K562 (cell line): ENCODE data around the gene DOCK1. TPM values are rescaled to one million over a fixed set of nuclear protein-coding genes. Genes with fewer than 3 reads are reported as not detected.

ENCODE experiments used
- ATAC-seq: fragments of 200-7000 bp; cut with Tn5 transposase; 3 replicates; pipeline ENCODE4 v1.9.1; 2020; ENCODE audit warnings: moderate library complexity
- BruUV-seq: library from RNA; stranded (reverse); fragments of 400-500 nt; replicated peaks from 2 replicates; lab custom pipeline; 2021; lab: Mats Ljungman, UMichigan
- CTCF ChIA-PET: fragments of 300-600 bp; formaldehyde crosslinking; extraction: SDS; loops from one replicate; lab custom pipeline; 2021; ENCODE audit warnings: low intra/inter-chr PET ratio; lab: Yijun Ruan, JAX
- POLR2A ChIA-PET: fragments of 300-600, 350-650 bp; sonication (Branson Sonifier 250); formaldehyde crosslinking; extraction: SDS; loops from one replicate; lab custom pipeline; 2021; ENCODE audit warnings: antibody characterized with exemption, inconsistent platforms; lab: Yijun Ruan, JAX
- DNase-seq, 4 experiments: peaks; one replicate each; pipeline versions ENCODE4 v3.0.0 to v3.0.0-alpha.2; 2011 to 2018; ENCODE audit warnings: low spot score in 3 of 4, mixed read lengths in 3 of 4; ENCODE audit errors: extremely low read depth in 1 of 4
- FAIRE-seq: peaks from 2 replicates; lab custom pipeline; 2011; peaks lifted over from hg19 to GRCh38; lab: Jason Lieb, UNC
- H2AFZ ChIP-seq: 2 replicates; pipeline ENCODE4 v1.6.0; 2011; ENCODE audit warnings: low read depth, low read length, control low read depth, inconsistent platforms
- H3K27ac ChIP-seq: fragments of 200-600 bp; 3 replicates; pipeline ENCODE4 v1.8.0; 2011; ENCODE audit warnings: low read depth, mild to moderate bottlenecking, control low read depth, inconsistent platforms, low read length, moderate library complexity, mixed read lengths; ENCODE audit errors: extremely low read depth
- H3K27me3 ChIP-seq, 2 experiments: fragments of 300-600 bp in 1 of 2; 2 replicates in 1 of 2; 3 replicates in 1 of 2; pipeline versions ENCODE4 v1.6.0 to v1.8.0; 2011; ENCODE audit warnings: inconsistent platforms in 2 of 2, low read length in 2 of 2, mild to moderate bottlenecking in 1 of 2, mixed read lengths in 1 of 2, moderate library complexity in 1 of 2; ENCODE audit not compliant: control insufficient read depth in 2 of 2, insufficient read depth in 2 of 2
- H3K36me3 ChIP-seq: fragments of 300-600 bp; 3 replicates; pipeline ENCODE4 v1.8.0; 2011; ENCODE audit warnings: mild to moderate bottlenecking, low read length, inconsistent platforms; ENCODE audit not compliant: control insufficient read depth, insufficient read depth
- H3K4me1 ChIP-seq, 2 experiments: fragments of 200-600 bp in 1 of 2; replicated peaks in 1 of 2; 2 replicates in 1 of 2; 3 replicates in 1 of 2; pipeline versions ENCODE4 v1.5.1 to v1.8.0; 2011; ENCODE audit warnings: inconsistent platforms in 2 of 2, low read length in 2 of 2, mild to moderate bottlenecking in 1 of 2, mixed read lengths in 1 of 2, moderate library complexity in 1 of 2; ENCODE audit not compliant: control insufficient read depth in 2 of 2, insufficient read depth in 2 of 2
- H3K4me2 ChIP-seq: 2 replicates; pipeline ENCODE4 v1.6.1; 2011; ENCODE audit warnings: low read length, control low read depth, inconsistent platforms, mixed read lengths; ENCODE audit not compliant: insufficient read depth
- H3K4me3 ChIP-seq: fragments of 200-600 bp; sonication (generic), shearing (Covaris generic); 2 replicates; pipeline ENCODE4 v1.5.1; 2016; ENCODE audit warnings: control low read depth, inconsistent platforms
- H3K79me2 ChIP-seq: fragments of 200-600 bp; 3 replicates; pipeline ENCODE4 v1.8.0; 2011; ENCODE audit warnings: low read length, inconsistent platforms; ENCODE audit not compliant: control insufficient read depth, insufficient read depth
- H3K9ac ChIP-seq, 2 experiments: 2 replicates each; pipeline versions ENCODE4 v1.6.0 to v1.6.1; 2011; ENCODE audit warnings: low read depth in 2 of 2, low read length in 2 of 2, control low read depth in 1 of 2, inconsistent platforms in 1 of 2, mild to moderate bottlenecking in 1 of 2, mixed read lengths in 1 of 2; ENCODE audit not compliant: insufficient read depth in 1 of 2
- H3K9me1 ChIP-seq: one replicate; pipeline ENCODE4 v1.6.0; 2011; ENCODE audit warnings: inconsistent platforms, mild to moderate bottlenecking, low read length, moderate library complexity; ENCODE audit not compliant: control insufficient read depth, insufficient read depth
- H3K9me3 ChIP-seq: replicated peaks from 2 replicates; pipeline ENCODE4 v1.5.1; 2011; ENCODE audit warnings: low read depth, low read length, inconsistent platforms; ENCODE audit not compliant: control insufficient read depth, insufficient read depth
- H4K20me1 ChIP-seq: replicated peaks from 2 replicates; pipeline ENCODE4 v1.6.1; 2011; ENCODE audit warnings: low read length, inconsistent platforms, mixed read lengths; ENCODE audit not compliant: control insufficient read depth, insufficient read depth
- CEBPB ChIP-seq: fragments of 450-650 bp; IDR thresholded peaks from 2 replicates; pipeline ENCODE4 v1.6.1; 2016; ENCODE audit warnings: missing genetic modification characterization, missing compliant biosample characterization
- CTCF ChIP-seq, 3 experiments: IDR thresholded peaks in 2 of 3; conservative IDR thresholded peaks in 1 of 3; 2 replicates each; pipeline ENCODE4 v1.5.1; 2011 to 2012; ENCODE audit warnings: low read length in 3 of 3, mild to moderate bottlenecking in 3 of 3, control low read depth in 2 of 3, improper control_type of control experiment in 1 of 3, inconsistent platforms in 1 of 3, low read depth in 1 of 3, mixed read lengths in 1 of 3, moderate library complexity in 1 of 3; ENCODE audit not compliant: insufficient read depth in 2 of 3
- ETV1 ChIP-seq: fragments of 450-650 bp; conservative IDR thresholded peaks from 2 replicates; pipeline ENCODE4 v1.6.1; 2016; ENCODE audit warnings: missing genetic modification characterization, control low read depth, low read depth, missing compliant biosample characterization
- HDAC3 ChIP-seq: fragments of 450-650 bp; IDR thresholded peaks from 2 replicates; pipeline ENCODE4 v1.6.1; 2018; ENCODE audit warnings: borderline replicate concordance, mild to moderate bottlenecking, moderate library complexity; ENCODE audit not compliant: partially characterized antibody
- IRF2 ChIP-seq: sonication (generic); formaldehyde crosslinking; IDR thresholded peaks from 2 replicates; pipeline ENCODE4 v1.8.1; 2022; ENCODE audit warnings: mild to moderate bottlenecking, missing genetic modification reagents
- MCM5 ChIP-seq: fragments of 450-650 bp; IDR thresholded peaks from 2 replicates; pipeline ENCODE4 v1.6.1; 2016; ENCODE audit warnings: low read depth
- PHB2 ChIP-seq: fragments of 450-650 bp; IDR thresholded peaks from 2 replicates; pipeline ENCODE4 v1.6.1; 2017; ENCODE audit warnings: low read depth
- PKNOX1 ChIP-seq: fragments of 450-650 bp; IDR thresholded peaks from 2 replicates; pipeline ENCODE4 v1.6.1; 2016
- SETDB1 ChIP-seq: IDR thresholded peaks from one replicate; pipeline ENCODE4 v1.6.1; 2012; ENCODE audit warnings: low read length, control low read depth, inconsistent platforms
- YBX1 ChIP-seq: fragments of 450-650 bp; IDR thresholded peaks from 2 replicates; pipeline ENCODE4 v1.7.1; 2016; ENCODE audit warnings: mild to moderate bottlenecking
- ZC3H11A ChIP-seq: IDR thresholded peaks from 2 replicates; pipeline ENCODE4 v1.6.1; 2012; ENCODE audit warnings: low read depth, low read length, improper control_type of control experiment
- ZKSCAN8 ChIP-seq: fragments of 200-800 bp; sonication (Bioruptor generic); IDR thresholded peaks from 2 replicates; pipeline ENCODE4 v1.6.1; 2016; ENCODE audit warnings: missing genetic modification characterization, missing compliant biosample characterization
- ZNF280A ChIP-seq: fragments of 450-650 bp; IDR thresholded peaks from 2 replicates; pipeline ENCODE4 v1.6.1; 2018; ENCODE audit warnings: mild to moderate bottlenecking, low read depth; ENCODE audit not compliant: partially characterized antibody
- ZNF57 ChIP-seq: fragments of 450-650 bp; formaldehyde crosslinking; IDR thresholded peaks from 2 replicates; pipeline ENCODE4 v1.4.0; 2020; ENCODE audit warnings: mild to moderate bottlenecking, moderate library complexity
- WGBS: fragments of 100-300 bp; shearing (Covaris generic); methylation state at CpG from one replicate; pipeline ENCODE4 v1.1.6; 2016; ENCODE audit warnings: low coverage, mixed read lengths; ENCODE audit not compliant: insufficient coverage; ENCODE audit errors: missing lambda C conversion rate; 5-methylcytosine and 5-hydroxymethylcytosine counted together
- in situ Hi-C: fragments of 300-500 bp; cut with MboI; formaldehyde crosslinking; loops from 4 replicates; pipeline ENCODE4 v1.15.0; 2018; ENCODE audit warnings: inconsistent platforms, mixed read lengths
- intact Hi-C: fragments of 100-400 bp; cut with micrococcal nuclease; formaldehyde crosslinking; loops from 2 replicates; pipeline ENCODE4 v1.14.2; 2022
- polyA plus RNA-seq, 8 experiments: library from polyadenylated mRNA; depleted of rRNA in 4 of 8; stranded (reverse) in 5 of 8; unstranded in 3 of 8; fragments of >200 nt; fragmentation: Nextera tagmentation in 2 of 8; fragmentation: Illumina TruSeq in 1 of 8; extraction: Ambion mirVana in 2 of 8; extraction: Trizol in 1 of 8; gene quantifications; 2 replicates each; pipeline versions ENCODE4 v1.2.1 to v1.2.3, GENCODE V29; 2011 to 2014; ENCODE audit warnings: inconsistent platforms in 1 of 8, missing spikeins in 1 of 8
- total RNA-seq, 7 experiments: library from RNA; depleted of rRNA in 6 of 7; stranded (reverse); fragments of >200 nt in 6 of 7; fragmentation: Illumina TruSeq in 2 of 7; extraction: Trizol in 2 of 7; gene quantifications; 2 replicates each; pipeline versions ENCODE4 v1.2.1 to v1.2.3, GENCODE V29; 2011 to 2021; ENCODE audit warnings: low replicate concordance in 1 of 7

Gene DOCK1
- total and polyA plus RNA-seq, 9 of the 15 experiments (the other 6 are each of a cell fraction or from before 2014, with no cell fraction given) = 0.31 TPM; not detected in 8

- no peak overlapping the region for H3K9ac ChIP-seq
- FAIRE-seq (no peak), ATAC-seq (no peak), DNase-seq (no peak)
- no peaks in the 10 kb centered on the region for H3K9me3 ChIP-seq
- H3K36me3 ChIP-seq = no peaks in the 10 kb centered on the region
- no TSS peak for BruUV-seq
- intact Hi-C loops (no loop called here), in situ Hi-C loops (no loop called here)
- H3K27ac ChIP-seq = no peak overlapping the region
- H3K27me3 ChIP-seq = no peaks in the 10 kb centered on the region
- 0% methylated on average over 8 of the region's 10 CpGs for WGBS
- no peaks in the 10 kb centered on the region for H4K20me1 ChIP-seq
- no peak for TF ChIP-seq CEBPB (tag)
- no peak overlapping the region for H3K4me3 ChIP-seq
- ChIA-PET CTCF (no interaction called here), POLR2A (no interaction called here)
- no peaks in the 10 kb centered on the region for H3K9me1 ChIP-seq
- no peaks in the 10 kb centered on the region for H3K4me1 ChIP-seq
- H3K79me2 ChIP-seq = no peaks in the 10 kb centered on the region
- no peak overlapping the region for H2AFZ ChIP-seq
- H3K4me2 ChIP-seq = no peak overlapping the region
Measured at GRCh38 chr10:127227027-127227426, 321.8 kb downstream of the DOCK1 start.

- H4K20me1 ChIP-seq = no peaks in the 10 kb centered on the region
- CTCF ChIA-PET = no interaction called here
- no peak overlapping the region for H3K27ac ChIP-seq
- DNase-seq (no peak), ATAC-seq (no peak), FAIRE-seq (no peak)
- in situ Hi-C loops (no loop called here), intact Hi-C loops (no loop called here)
- no peaks in the 10 kb centered on the region for H3K9me3 ChIP-seq
- POLR2A ChIA-PET = no interaction called here
- H3K36me3 ChIP-seq = no peaks in the 10 kb centered on the region
- H3K4me1 ChIP-seq = no peaks in the 10 kb centered on the region
- H2AFZ ChIP-seq = no peak overlapping the region
- no peaks in the 10 kb centered on the region for H3K27me3 ChIP-seq
- no peak overlapping the region for H3K4me3 ChIP-seq
- H3K9ac ChIP-seq = no peak overlapping the region
- H3K4me2 ChIP-seq = no peak overlapping the region
- no peaks in the 10 kb centered on the region for H3K9me1 ChIP-seq
- no TSS peak for BruUV-seq
- H3K79me2 ChIP-seq = no peaks in the 10 kb centered on the region
- 0% methylated on average over 1 of the region's 1 CpG for WGBS
- no peak for TF ChIP-seq CTCF (IDR thresholded peaks at IDR 0.05 in 2 of 3, conservative IDR thresholded peaks at IDR 0.05 in 1 of 3; ENCODE audit: insufficient read depth in 2 of 3, low read depth in 1 of 3, low read length in 3 of 3)
- TF ChIP-seq ZKSCAN8 (CRISPR knock-in tag) = no peak
- TF ChIP-seq YBX1 = no peak
- no peak for TF ChIP-seq PKNOX1
- no peak for TF ChIP-seq SETDB1
- no peak for TF ChIP-seq ZC3H11A
- TF ChIP-seq ZNF57 = no peak
- TF ChIP-seq PHB2 = no peak
- TF ChIP-seq IRF2 (CRISPR knock-in tag) = no peak
- no peak for TF ChIP-seq MCM5
- no peak for TF ChIP-seq ETV1
- no peak for TF ChIP-seq HDAC3
- TF ChIP-seq ZNF280A = no peak
Measured at GRCh38 chr10:127227663-127228062, 322.4 kb downstream of the DOCK1 start.
